H1 (cell line): Measurements from ENCODE around the gene ABCG1. TPM values are rescaled to one million over a fixed set of nuclear protein-coding genes. Genes with fewer than 3 reads are reported as not detected.

Experiments used
- CTCF ChIA-PET: fragments of 300-600 bp; sonication (Branson Sonifier 250); formaldehyde crosslinking; loops from one replicate; lab custom pipeline; 2021; ENCODE audit not compliant: partially characterized antibody; lab: Charles Lee
- POLR2A ChIA-PET: fragments of 300-600 bp; sonication (Branson Sonifier 250); formaldehyde crosslinking; loops from one replicate; lab custom pipeline; 2021; ENCODE audit warnings: inconsistent platforms; ENCODE audit not compliant: partially characterized antibody; lab: Charles Lee
- DNase-seq, 2 experiments: peaks; one replicate each; pipeline versions ENCODE4 v3.0.0 to v3.0.0-alpha.2; 2010 to 2022; ENCODE audit warnings: low spot score in 2 of 2, low read depth in 1 of 2, mixed read lengths in 1 of 2
- FAIRE-seq: peaks from 2 replicates; lab custom pipeline; 2011; peaks lifted over from hg19 to GRCh38; lab: Jason Lieb, UNC
- H2AFZ ChIP-seq: 2 replicates; pipeline ENCODE4 v1.8.1; 2012; ENCODE audit warnings: low read length, inconsistent platforms
- H2AK5ac ChIP-seq: 2 replicates; pipeline ENCODE4 v1.6.1; 2013; ENCODE audit warnings: low read depth, low read length
- H2BK120ac ChIP-seq: replicated peaks from 2 replicates; pipeline ENCODE3; 2013; ENCODE audit warnings: low read depth, low read length, inconsistent platforms
- H2BK12ac ChIP-seq: 2 replicates; pipeline ENCODE4 v1.6.1; 2013; ENCODE audit warnings: low read depth, low read length
- H2BK15ac ChIP-seq: 2 replicates; pipeline ENCODE4 v1.6.1; 2013; ENCODE audit warnings: low read length
- H2BK20ac ChIP-seq: 2 replicates; pipeline ENCODE4 v1.6.1; 2013; ENCODE audit warnings: low read length
- H2BK5ac ChIP-seq: 2 replicates; pipeline ENCODE4 v1.6.1; 2013; ENCODE audit warnings: low read depth, low read length
- H3K14ac ChIP-seq: 2 replicates; pipeline ENCODE4 v1.6.1; 2013; ENCODE audit warnings: inconsistent platforms; ENCODE audit not compliant: insufficient read length
- H3K18ac ChIP-seq: 2 replicates; pipeline ENCODE4 v1.6.1; 2013; ENCODE audit warnings: low read length; ENCODE audit errors: extremely low read depth
- H3K23ac ChIP-seq: 2 replicates; pipeline ENCODE4 v1.6.1; 2013; ENCODE audit warnings: inconsistent platforms; ENCODE audit not compliant: insufficient read length
- H3K23me2 ChIP-seq: 2 replicates; pipeline ENCODE4 v1.6.1; 2013; ENCODE audit warnings: low read depth, low read length
- H3K27ac ChIP-seq: 2 replicates; pipeline ENCODE4 v1.6.1; 2011; ENCODE audit warnings: low read depth, low read length, inconsistent platforms
- H3K27me3 ChIP-seq, 4 experiments: replicated peaks in 1 of 4; 1 replicate in 1 of 4; 2 replicates in 3 of 4; pipeline versions ENCODE4 v1.6.1 to v1.8.1; 2011 to 2013; ENCODE audit warnings: low read length in 3 of 4, mild to moderate bottlenecking in 3 of 4, inconsistent platforms in 2 of 4, mixed read lengths in 2 of 4, moderate library complexity in 1 of 4; ENCODE audit not compliant: control insufficient read depth in 3 of 4, insufficient read depth in 3 of 4; ENCODE audit errors: extremely low read depth in 1 of 4
- H3K36me3 ChIP-seq, 4 experiments: 2 replicates each; pipeline versions ENCODE4 v1.6.1 to v1.8.1; 2011 to 2013; ENCODE audit warnings: mild to moderate bottlenecking in 4 of 4, low read length in 3 of 4, moderate library complexity in 2 of 4, control low read depth in 1 of 4, inconsistent platforms in 1 of 4; ENCODE audit not compliant: insufficient read depth in 4 of 4, control insufficient read depth in 2 of 4
- H3K4ac ChIP-seq: replicated peaks from 2 replicates; pipeline ENCODE3; 2013; ENCODE audit warnings: low read length, low read depth, mixed read lengths, inconsistent platforms; ENCODE audit not compliant: insufficient read length
- H3K4me1 ChIP-seq, 4 experiments: replicated peaks in 1 of 4; 1 replicate in 1 of 4; 2 replicates in 3 of 4; pipeline versions ENCODE4 v1.6.1 to v1.8.1; 2011 to 2013; ENCODE audit warnings: low read length in 3 of 4, inconsistent platforms in 2 of 4, mixed read lengths in 1 of 4; ENCODE audit not compliant: insufficient read depth in 4 of 4, control insufficient read depth in 3 of 4
- H3K4me2 ChIP-seq, 2 experiments: 2 replicates each; pipeline versions ENCODE4 v1.6.1 to v1.8.1; 2011 to 2013; ENCODE audit warnings: low read depth in 2 of 2, low read length in 2 of 2, control low read depth in 1 of 2, inconsistent platforms in 1 of 2, mild to moderate bottlenecking in 1 of 2; ENCODE audit not compliant: insufficient read depth in 1 of 2
- H3K4me3 ChIP-seq, 4 experiments: fragments of 200-600, 300-600 bp in 1 of 4; sonication (generic), shearing (Covaris generic), sonication (Bioruptor Twin) in 1 of 4; 2 replicates each; pipeline versions ENCODE4 v1.5.1 to v1.8.1; 2011 to 2016; ENCODE audit warnings: low read length in 4 of 4, low read depth in 3 of 4, control low read depth in 2 of 4, inconsistent platforms in 2 of 4, mild to moderate bottlenecking in 2 of 4, mixed read lengths in 1 of 4, moderate library complexity in 1 of 4; ENCODE audit not compliant: insufficient read depth in 2 of 4; ENCODE audit errors: extremely low read depth in 1 of 4
- H3K56ac ChIP-seq: replicated peaks from 2 replicates; pipeline ENCODE3; 2013; ENCODE audit warnings: low read depth, mild to moderate bottlenecking, mixed read lengths, low read length, inconsistent platforms; ENCODE audit not compliant: insufficient read length
- H3K79me1 ChIP-seq: 2 replicates; pipeline ENCODE4 v1.6.1; 2013; ENCODE audit warnings: low read depth, low read length, control low read depth
- H3K79me2 ChIP-seq, 2 experiments: 2 replicates each; pipeline versions ENCODE4 v1.6.1 to v1.8.1; 2012 to 2013; ENCODE audit warnings: low read length in 2 of 2, mild to moderate bottlenecking in 2 of 2, inconsistent platforms in 1 of 2; ENCODE audit not compliant: insufficient read depth in 2 of 2, control insufficient read depth in 1 of 2
- H3K9ac ChIP-seq, 4 experiments: replicated peaks in 1 of 4; 1 replicate in 1 of 4; 2 replicates in 3 of 4; pipeline versions ENCODE4 v1.6.1 to v1.8.1; 2011 to 2013; ENCODE audit warnings: low read depth in 3 of 4, low read length in 3 of 4, control low read depth in 2 of 4, mild to moderate bottlenecking in 2 of 4, moderate library complexity in 2 of 4, inconsistent platforms in 1 of 4; ENCODE audit errors: extremely low read depth in 1 of 4
- H3K9me3 ChIP-seq, 2 experiments: 2 replicates each; pipeline versions ENCODE4 v1.6.1 to v1.8.1; 2012 to 2013; ENCODE audit warnings: mild to moderate bottlenecking in 2 of 2, moderate library complexity in 2 of 2, control low read depth in 1 of 2, inconsistent platforms in 1 of 2, low read depth in 1 of 2, low read length in 1 of 2, mixed read lengths in 1 of 2; ENCODE audit not compliant: insufficient read depth in 2 of 2
- H4K20me1 ChIP-seq, 2 experiments: replicated peaks in 1 of 2; 2 replicates each; pipeline versions ENCODE3 to v1.8.1; 2011 to 2013; ENCODE audit warnings: inconsistent platforms in 2 of 2, low read length in 2 of 2, mild to moderate bottlenecking in 1 of 2; ENCODE audit not compliant: insufficient read depth in 2 of 2, control insufficient read depth in 1 of 2
- H4K5ac ChIP-seq: 2 replicates; pipeline ENCODE4 v1.6.1; 2013; ENCODE audit warnings: low read length, low read depth, mixed read lengths, inconsistent platforms; ENCODE audit not compliant: insufficient read length
- H4K8ac ChIP-seq: 2 replicates; pipeline ENCODE4 v1.8.0; 2013; ENCODE audit warnings: mild to moderate bottlenecking, moderate library complexity, low read length, inconsistent platforms; ENCODE audit not compliant: insufficient read depth; ENCODE audit errors: extremely low read depth
- H4K91ac ChIP-seq: replicated peaks from 2 replicates; pipeline ENCODE3; 2013; ENCODE audit warnings: low read length, mixed read lengths, inconsistent platforms; ENCODE audit not compliant: insufficient read length
- CREB1 ChIP-seq: IDR thresholded peaks from 2 replicates; pipeline ENCODE4 v1.6.1; 2012; ENCODE audit warnings: inconsistent platforms
- SP1 ChIP-seq: IDR thresholded peaks from 2 replicates; pipeline ENCODE4 v1.6.1; 2011; ENCODE audit warnings: low read depth, low read length
- WGBS, 2 experiments: shearing (Covaris generic) in 1 of 2; methylation state at CpG; one replicate each; pipeline versions ENCODE4 v1.1.6 to v1.1.7; 2013 to 2015; ENCODE audit warnings: low lambda C conversion rate in 2 of 2, mixed read lengths in 2 of 2, inconsistent platforms in 1 of 2, low coverage in 1 of 2, missing lambda C conversion rate in 1 of 2; ENCODE audit not compliant: insufficient replicate concordance in 2 of 2, insufficient coverage in 1 of 2, insufficient read length in 1 of 2; ENCODE audit errors: extremely low coverage in 1 of 2, missing lambda C conversion rate in 1 of 2; 5-methylcytosine and 5-hydroxymethylcytosine counted together
- polyA plus RNA-seq, 7 experiments: library from polyadenylated mRNA; depleted of rRNA in 3 of 7; stranded (reverse) in 5 of 7; unstranded in 2 of 7; fragments of >200 nt in 5 of 7; fragments of 200-250 nt in 2 of 7; gene quantifications; 1 replicate in 5 of 7; 2 replicates in 1 of 7; 4 replicates in 1 of 7; pipeline versions ENCODE4 v1.2.1 to v1.2.3, GENCODE V29; 2011 to 2013; ENCODE audit warnings: missing spikeins in 2 of 7, mixed read lengths in 2 of 7
- total RNA-seq: library from RNA; stranded (reverse); fragmentation: NEBNext Ultra II Directional; extraction: Animal tissue kit (Norgen Biotek cat#: 25700); gene quantifications from 2 replicates; pipeline ENCODE4 v1.2.1, GENCODE V29; 2021

The ABCG1 gene
- total and polyA plus RNA-seq, 2 of the 8 experiments (the other 6 are each of a cell fraction or from before 2014, with no cell fraction given) = 2.1 to 4.0 TPM

DNA sequence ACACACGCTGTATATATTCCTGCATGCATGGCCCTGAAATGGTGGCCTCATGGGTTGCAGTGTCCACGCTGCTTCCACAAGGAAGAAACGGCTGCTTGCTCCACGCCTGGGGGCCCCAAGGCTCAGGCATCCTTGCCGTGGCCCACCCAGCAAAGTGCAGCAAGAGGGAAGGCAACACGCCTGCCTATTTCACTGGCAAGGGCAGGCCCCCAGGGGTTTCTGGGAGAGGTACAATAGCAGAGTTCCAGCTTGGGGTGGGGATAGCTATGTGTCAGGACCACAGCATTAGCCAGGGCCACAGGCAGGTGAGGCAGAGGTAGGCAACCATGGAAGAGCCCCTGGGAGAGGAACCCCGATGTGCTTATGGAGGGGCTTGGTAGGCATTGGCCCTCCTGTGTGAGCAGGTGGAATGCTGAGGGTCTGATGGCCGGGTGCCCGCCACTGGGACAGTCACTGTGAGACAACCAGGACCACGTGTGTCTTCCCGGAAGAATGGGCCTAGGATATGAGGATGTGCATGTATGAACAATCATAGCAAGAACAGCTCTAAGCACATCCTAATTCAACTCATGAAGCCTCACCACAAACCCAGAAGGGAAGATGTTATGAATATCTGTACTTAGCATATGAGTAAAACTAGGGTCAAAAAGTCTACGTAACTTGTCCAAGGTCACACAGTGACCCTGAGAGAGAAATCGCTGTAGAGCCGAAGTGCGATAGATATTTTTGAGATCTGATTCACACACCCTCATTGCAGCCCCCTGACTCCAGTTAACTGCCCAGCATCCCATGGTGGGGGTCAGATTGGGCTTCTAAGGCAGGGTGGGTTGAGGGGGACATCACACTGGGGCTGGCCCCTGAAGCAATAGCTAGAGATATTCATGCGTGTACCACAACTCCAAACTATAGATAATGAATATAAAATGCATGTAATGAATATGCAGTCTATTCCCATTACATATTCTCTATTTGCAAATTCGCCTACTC, 120.1 kb downstream of the ABCG1 start:
- Histone ChIP-seq H2AFZ (peak overlapping the region; percentile 87; the same call in 1 of the 2 replicates), H2BK12ac (peak overlapping the region; percentile 77; the same call in 1 of the 2 replicates), H4K5ac (no peak overlapping the region), H4K8ac (no peak overlapping the region), H3K9ac (no peak overlapping the region), H2BK20ac (0 out of 2 replicates have a peak overlapping the region, but pooled peaks have one; percentile 57), H3K14ac (no peak overlapping the region), H3K79me1 (no peaks in the 10 kb centered on the region), H2BK120ac (no peak overlapping the region), H3K4me1 (peaks cover 0 to 13% (median 4%) of the 10 kb centered on the region in 4 experiments; a peak in 6 of 7 replicates), H3K79me2 (no peaks in the 10 kb centered on the region), H3K9me3 (no peaks in the 10 kb centered on the region), H3K27me3 (no peaks in the 10 kb centered on the region), H3K4me2 (no peak overlapping the region), H2AK5ac (no peak overlapping the region; the same call in 1 of the 2 replicates), H3K4ac (no peak overlapping the region), H3K36me3 (no peaks in the 10 kb centered on the region), H2BK5ac (peak overlapping the region; percentile 35; the same call in 1 of the 2 replicates), H2BK15ac (0 out of 2 replicates have a peak overlapping the region, but pooled peaks have one; percentile 31), H3K56ac (no peak overlapping the region), H4K91ac (peak overlapping the region; percentile 29), H3K18ac (0 out of 2 replicates have a peak overlapping the region, but pooled peaks have one; percentile 52), H3K23me2 (no peaks in the 10 kb centered on the region), H4K20me1 (no peaks in the 10 kb centered on the region), H3K27ac (no peak overlapping the region), H3K4me3 (no peak overlapping the region), H3K23ac (no peak overlapping the region)
- POLR2A ChIA-PET = interaction anchor here (0.9 to 1.7 kb wide), 3 partner anchors 23 to 175 kb away, joined by 3 to 4 read pairs (median 3); no protein-coding TSS in a partner anchor
- WGBS, 2 experiments = 94% methylated on average over 17 of the region's 17 CpGs; no CpG with 5 or more reads in 1 of the 2 experiments
- FAIRE-seq (no peak), DNase-seq (peak in 1 of 2 experiments; percentile 7)
- CTCF ChIA-PET = interaction anchor here (0.6 to 11.6 kb wide), 30 partner anchors 8 to 1389 kb away, joined by 3 to 137 read pairs (median 5); partner anchors contain the start of genes TFF3 and UBASH3A
- TF ChIP-seq SP1 (no peak), CREB1 (no peak)
